ENCODE data around the gene TUBB4A. TPM values are rescaled to one million over a fixed set of nuclear protein-coding genes. Genes with fewer than 3 reads are reported as not detected.
A peak's percentile ranks its signal among the peaks of the same experiment; 100 is the strongest.

Gene TUBB4A
- total RNA-seq, 1 experiment from 2014 or later: not detected

DNA sequence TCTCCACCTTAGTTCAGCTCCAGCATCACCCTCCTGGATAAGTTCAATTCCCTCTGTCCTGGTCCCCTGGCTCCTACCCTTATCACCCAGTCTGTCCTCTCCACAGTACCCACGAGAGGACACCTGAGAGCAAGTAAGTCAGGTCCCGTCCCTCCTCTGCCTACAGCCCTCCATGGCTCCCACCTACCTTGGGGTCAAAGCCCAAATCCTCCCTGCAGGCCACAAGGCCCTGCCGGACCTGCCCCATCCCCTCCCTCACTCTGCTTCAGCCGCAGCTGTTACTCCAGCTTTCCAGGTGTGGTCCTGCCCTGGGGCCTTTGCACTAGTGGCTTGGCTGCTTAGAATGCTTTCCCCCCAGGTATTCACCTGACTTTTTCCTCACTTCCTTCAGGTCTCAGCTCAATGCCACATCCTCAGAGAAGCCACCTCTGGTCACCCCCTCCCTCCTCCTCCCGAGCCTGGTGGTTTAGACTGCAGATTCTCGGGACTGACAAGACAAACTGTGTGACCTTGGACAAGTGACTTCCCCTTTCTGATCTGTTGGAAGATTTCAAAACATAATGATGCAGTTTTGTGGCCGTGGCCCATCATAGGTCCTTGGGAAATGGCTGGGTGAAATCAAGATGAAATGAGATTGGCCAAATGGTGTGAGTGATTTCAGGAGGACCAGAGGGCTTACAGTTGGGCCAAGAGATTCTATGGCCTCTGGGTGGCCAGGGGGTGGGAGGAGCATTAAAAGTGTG is 3.6 kb downstream of the TUBB4A start:
- TF ChIP-seq, protein P1, sequence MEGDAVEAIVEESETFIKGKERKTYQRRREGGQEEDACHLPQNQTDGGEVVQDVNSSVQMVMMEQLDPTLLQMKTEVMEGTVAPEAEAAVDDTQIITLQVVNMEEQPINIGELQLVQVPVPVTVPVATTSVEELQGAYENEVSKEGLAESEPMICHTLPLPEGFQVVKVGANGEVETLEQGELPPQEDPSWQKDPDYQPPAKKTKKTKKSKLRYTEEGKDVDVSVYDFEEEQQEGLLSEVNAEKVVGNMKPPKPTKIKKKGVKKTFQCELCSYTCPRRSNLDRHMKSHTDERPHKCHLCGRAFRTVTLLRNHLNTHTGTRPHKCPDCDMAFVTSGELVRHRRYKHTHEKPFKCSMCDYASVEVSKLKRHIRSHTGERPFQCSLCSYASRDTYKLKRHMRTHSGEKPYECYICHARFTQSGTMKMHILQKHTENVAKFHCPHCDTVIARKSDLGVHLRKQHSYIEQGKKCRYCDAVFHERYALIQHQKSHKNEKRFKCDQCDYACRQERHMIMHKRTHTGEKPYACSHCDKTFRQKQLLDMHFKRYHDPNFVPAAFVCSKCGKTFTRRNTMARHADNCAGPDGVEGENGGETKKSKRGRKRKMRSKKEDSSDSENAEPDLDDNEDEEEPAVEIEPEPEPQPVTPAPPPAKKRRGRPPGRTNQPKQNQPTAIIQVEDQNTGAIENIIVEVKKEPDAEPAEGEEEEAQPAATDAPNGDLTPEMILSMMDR (IDR thresholded peaks at IDR 0.05; ENCODE audit: unreplicated experiment): no peak
- intact Hi-C loops (cut with micrococcal nuclease): no loop called here
- no peak for DNase-seq (ENCODE audit: unreplicated experiment)
- no peaks in the 10 kb centered on the region for H3K9me3 Mint-ChIP-seq (ENCODE audit: unreplicated experiment)
- H3K27ac Mint-ChIP-seq (ENCODE audit: low read depth, unreplicated experiment): no peak overlapping the region
- no TSS peak for BruUV-seq (replicated peaks)
- peaks cover 12% of the 10 kb centered on the region for H3K27me3 Mint-ChIP-seq (ENCODE audit: insufficient read depth, unreplicated experiment)
- CTCF ChIA-PET: no interaction called here
- POLR2A ChIA-PET: no interaction called here
- H3K4me3 Mint-ChIP-seq (ENCODE audit: unreplicated experiment): no peak overlapping the region
- no peaks in the 10 kb centered on the region for H3K36me3 Mint-ChIP-seq (ENCODE audit: insufficient read depth, unreplicated experiment)
- H3K4me1 Mint-ChIP-seq (ENCODE audit: insufficient read depth, unreplicated experiment): no peaks in the 10 kb centered on the region

DNA sequence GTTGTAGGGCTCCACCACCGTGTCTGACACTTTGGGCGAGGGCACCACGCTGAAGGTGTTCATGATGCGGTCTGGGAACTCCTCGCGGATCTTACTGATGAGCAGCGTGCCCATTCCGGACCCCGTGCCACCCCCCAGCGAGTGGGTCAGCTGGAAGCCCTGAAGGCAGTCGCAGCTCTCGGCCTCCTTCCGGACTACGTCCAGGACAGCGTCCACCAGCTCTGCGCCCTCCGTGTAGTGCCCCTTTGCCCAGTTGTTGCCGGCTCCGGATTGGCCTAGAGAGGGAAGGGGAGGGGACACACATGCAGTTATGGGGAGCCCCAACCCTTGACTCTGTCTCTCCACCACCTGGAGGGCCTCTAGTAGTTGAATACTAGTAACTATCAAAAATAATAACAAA is 6.2 kb downstream of the TUBB4A start:
- TF ChIP-seq, protein P1 (IDR thresholded peaks at IDR 0.05; ENCODE audit: unreplicated experiment): no peak
- Mint-ChIP-seq H3K27me3 (ENCODE audit: insufficient read depth, unreplicated experiment) (peaks cover 1% of the 10 kb centered on the region), H3K36me3 (ENCODE audit: insufficient read depth, unreplicated experiment) (no peaks in the 10 kb centered on the region), H3K4me3 (ENCODE audit: unreplicated experiment) (no peak overlapping the region), H3K4me1 (ENCODE audit: insufficient read depth, unreplicated experiment) (no peaks in the 10 kb centered on the region), H3K9me3 (ENCODE audit: unreplicated experiment) (peaks cover 7% of the 10 kb centered on the region), H3K27ac (ENCODE audit: low read depth, unreplicated experiment) (no peak overlapping the region)
- BruUV-seq (replicated peaks): no TSS peak
- CTCF ChIA-PET: interaction anchor here (0.6 kb wide), 1 partner anchor 168 kb away, joined by 3 read pairs; no protein-coding TSS in a partner anchor
- POLR2A ChIA-PET: no interaction called here
- no peak for DNase-seq (ENCODE audit: unreplicated experiment)
- intact Hi-C loops (cut with micrococcal nuclease): no loop called here

DNA sequence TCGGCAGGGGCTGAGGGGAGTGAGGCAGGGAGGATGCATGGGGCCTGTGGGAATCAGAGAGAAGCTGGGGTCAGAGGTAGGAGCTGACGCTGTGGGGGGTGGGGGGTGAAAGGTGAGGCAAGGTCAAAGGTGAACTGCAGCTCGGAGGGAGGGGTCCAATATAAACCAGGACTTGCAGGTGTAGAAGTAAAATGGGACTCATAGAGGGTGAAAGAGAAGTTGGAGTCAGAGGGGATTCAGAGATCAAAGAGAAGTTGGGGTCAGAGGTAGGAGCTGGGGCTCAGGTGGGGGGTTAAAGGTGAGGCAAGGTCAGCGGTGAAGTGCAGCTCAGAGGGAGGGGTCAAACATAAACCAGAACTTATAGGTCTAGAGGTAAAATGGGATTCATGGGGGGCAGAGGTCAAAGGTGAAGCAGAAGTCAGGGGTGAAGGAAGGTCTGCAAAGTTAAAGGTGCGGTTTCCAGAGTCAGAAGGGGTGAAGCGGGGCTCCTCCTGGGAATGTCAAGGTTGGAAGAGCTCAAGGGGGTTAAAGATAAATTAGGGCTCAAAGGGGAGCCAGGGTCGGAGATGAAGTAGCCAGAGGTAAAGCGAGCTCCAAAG is 7.6 kb downstream of the TUBB4A start:
- Mint-ChIP-seq H3K27ac (ENCODE audit: low read depth, unreplicated experiment) (no peak overlapping the region), H3K4me3 (ENCODE audit: unreplicated experiment) (no peak overlapping the region), H3K9me3 (ENCODE audit: unreplicated experiment) (peaks cover 7% of the 10 kb centered on the region), H3K36me3 (ENCODE audit: insufficient read depth, unreplicated experiment) (no peaks in the 10 kb centered on the region), H3K4me1 (ENCODE audit: insufficient read depth, unreplicated experiment) (no peaks in the 10 kb centered on the region), H3K27me3 (ENCODE audit: insufficient read depth, unreplicated experiment) (peaks cover 11% of the 10 kb centered on the region)
- CTCF ChIA-PET: interaction anchor here (0.6 kb wide), 3 partner anchors 21 to 786 kb away, joined by 3 read pairs; no protein-coding TSS in a partner anchor
- BruUV-seq (replicated peaks): no TSS peak
- POLR2A ChIA-PET: no interaction called here
- DNase-seq (ENCODE audit: unreplicated experiment): no peak
- intact Hi-C loops (cut with micrococcal nuclease): no loop called here
- TF ChIP-seq, protein P1 (IDR thresholded peaks at IDR 0.05; ENCODE audit: unreplicated experiment): no peak

DNA sequence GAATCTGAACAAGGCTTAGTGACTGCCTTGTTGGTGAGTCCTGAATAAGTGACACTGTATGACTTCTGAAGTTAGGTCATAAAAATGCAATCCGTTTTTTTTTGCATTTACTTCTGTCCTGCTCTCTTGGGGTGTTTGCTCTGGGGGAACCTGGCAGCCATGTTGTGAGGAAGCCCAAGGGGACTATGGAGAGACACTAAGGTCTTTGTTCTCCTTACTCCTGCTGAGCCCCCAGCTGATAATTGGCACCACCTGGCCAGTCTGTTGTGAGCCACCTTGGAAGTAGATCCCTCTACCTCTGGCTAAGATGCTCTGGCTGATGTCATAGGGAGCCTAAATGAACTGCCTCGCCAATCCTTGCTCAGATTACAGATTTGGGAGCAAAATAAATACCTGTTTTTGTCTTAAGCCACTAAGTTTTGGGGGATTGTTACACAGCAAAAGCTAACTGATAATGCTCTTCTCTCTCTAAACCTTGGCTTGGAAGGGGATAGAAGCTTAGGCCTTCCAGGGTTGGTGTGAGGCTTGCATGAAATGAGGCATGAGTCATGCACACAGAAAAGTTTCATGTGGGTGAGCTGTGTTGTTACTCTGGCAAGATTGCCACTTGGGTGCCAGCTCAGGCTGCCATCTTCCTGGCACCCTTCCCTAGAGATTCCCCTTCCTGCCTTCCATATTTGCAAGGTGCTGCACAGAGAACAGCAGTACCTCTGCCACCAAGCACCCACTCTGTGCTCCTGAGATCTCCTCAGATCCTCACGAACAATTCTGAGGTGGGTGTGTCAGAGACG is 10.1 kb downstream of the TUBB4A start:
- ChIA-PET CTCF (interaction anchor here (1.1 kb wide), 1 partner anchor 24 kb away, joined by 4 read pairs; no protein-coding TSS in a partner anchor), POLR2A (no interaction called here)
- H3K27me3 Mint-ChIP-seq (ENCODE audit: insufficient read depth, unreplicated experiment): peaks cover 11% of the 10 kb centered on the region
- no peak overlapping the region for H3K4me3 Mint-ChIP-seq (ENCODE audit: unreplicated experiment)
- no peak overlapping the region for H3K27ac Mint-ChIP-seq (ENCODE audit: low read depth, unreplicated experiment)
- no peaks in the 10 kb centered on the region for H3K36me3 Mint-ChIP-seq (ENCODE audit: insufficient read depth, unreplicated experiment)
- intact Hi-C loops (cut with micrococcal nuclease): no loop called here
- peak; percentile 24 for DNase-seq (ENCODE audit: unreplicated experiment)
- H3K9me3 Mint-ChIP-seq (ENCODE audit: unreplicated experiment): peaks cover 7% of the 10 kb centered on the region
- TF ChIP-seq, protein P1 (IDR thresholded peaks at IDR 0.05; ENCODE audit: unreplicated experiment): no peak
- H3K4me1 Mint-ChIP-seq (ENCODE audit: insufficient read depth, unreplicated experiment): no peaks in the 10 kb centered on the region
- BruUV-seq (replicated peaks): no TSS peak

All from MCF 10A (cell line).